GM12878 (cell line): ENCODE measurements around the gene POLR1A. TPM values are rescaled to one million over a fixed set of nuclear protein-coding genes. Genes with fewer than 3 reads are reported as not detected.

Experiments
- ATAC-seq: fragments of 200-7000 bp; cut with Tn5 transposase; 3 replicates; pipeline ENCODE4 v1.9.1; 2020; ENCODE audit warnings: mild to moderate bottlenecking, moderate library complexity
- BruUV-seq: library from RNA; stranded (reverse); fragments of 400-500 nt; replicated peaks from 2 replicates; lab custom pipeline; 2021; lab: Mats Ljungman, UMichigan
- CTCF ChIA-PET: fragments of 300-600 bp; sonication (Branson Sonifier 250); formaldehyde crosslinking; extraction: SDS; loops from one replicate; lab custom pipeline; 2021; ENCODE audit warnings: inconsistent platforms; lab: Yijun Ruan, JAX
- POLR2A ChIA-PET: fragments of 350-600 bp; formaldehyde crosslinking; extraction: SDS; loops from one replicate; lab custom pipeline; 2021; ENCODE audit warnings: inconsistent platforms; lab: Charles Lee
- RAD21 ChIA-PET: fragments of 300-600 bp; sonication (Branson Sonifier 250); formaldehyde crosslinking; loops from one replicate; lab custom pipeline; 2023; ENCODE audit warnings: antibody characterized with exemption; ENCODE audit not compliant: unreplicated experiment; lab: Charles Lee
- SMC1A ChIA-PET: fragments of 300-600 bp; sonication (Branson Sonifier 250); formaldehyde crosslinking; loops from one replicate; lab custom pipeline; 2023; ENCODE audit not compliant: unreplicated experiment, uncharacterized antibody; lab: Charles Lee
- DNase-seq: peaks from one replicate; pipeline ENCODE4 v3.0.0-alpha.2; 2011; ENCODE audit warnings: low read depth, low spot score
- FAIRE-seq: peaks from 3 replicates; lab custom pipeline; 2011; peaks lifted over from hg19 to GRCh38; lab: Jason Lieb, UNC
- H2AFZ ChIP-seq: 2 replicates; pipeline ENCODE4 v1.6.0; 2011; ENCODE audit warnings: low read depth, low read length, control low read depth; ENCODE audit not compliant: control insufficient read depth
- H3K27ac ChIP-seq: 2 replicates; pipeline ENCODE4 v1.5.1; 2011; ENCODE audit warnings: control low read depth; ENCODE audit not compliant: control insufficient read depth, insufficient read depth
- H3K27me3 ChIP-seq, 2 experiments: replicated peaks in 1 of 2; 2 replicates each; pipeline versions ENCODE4 v1.6.0 to v1.6.1; 2011; ENCODE audit warnings: low read length in 1 of 2; ENCODE audit not compliant: control insufficient read depth in 2 of 2, insufficient read depth in 2 of 2
- H3K36me3 ChIP-seq, 2 experiments: 2 replicates each; pipeline ENCODE4 v1.5.1; 2011; ENCODE audit warnings: low read length in 1 of 2; ENCODE audit not compliant: control insufficient read depth in 2 of 2, insufficient read depth in 2 of 2
- H3K4me1 ChIP-seq: 2 replicates; pipeline ENCODE4 v1.6.1; 2011; ENCODE audit warnings: mild to moderate bottlenecking, low read length, moderate library complexity, mixed read lengths; ENCODE audit not compliant: control insufficient read depth, insufficient read depth
- H3K4me2 ChIP-seq: 2 replicates; pipeline ENCODE4 v1.6.0; 2011; ENCODE audit warnings: control low read depth; ENCODE audit not compliant: control insufficient read depth, insufficient read depth
- H3K4me3 ChIP-seq: fragments of 200-600 bp; sonication (generic); 2 replicates; pipeline ENCODE4 v1.5.1; 2016
- H3K79me2 ChIP-seq: 2 replicates; pipeline ENCODE4 v1.6.0; 2011; ENCODE audit warnings: low read length; ENCODE audit not compliant: control insufficient read depth, insufficient read depth
- H3K9ac ChIP-seq: 2 replicates; pipeline ENCODE4 v1.8.0; 2011; ENCODE audit warnings: low read length, control low read depth, mixed read lengths; ENCODE audit not compliant: control insufficient read depth, insufficient read depth
- H3K9me3 ChIP-seq: replicated peaks from 3 replicates; pipeline ENCODE4 v1.5.1; 2011; ENCODE audit warnings: mild to moderate bottlenecking, low read length; ENCODE audit not compliant: control insufficient read depth, insufficient read depth
- H4K20me1 ChIP-seq: 2 replicates; pipeline ENCODE4 v1.6.0; 2011; ENCODE audit not compliant: control insufficient read depth, insufficient read depth
- CEBPB ChIP-seq, 2 experiments: fragments of 150-350 bp in 1 of 2; IDR thresholded peaks; 2 replicates each; pipeline ENCODE4 v1.6.1; 2012 to 2014; ENCODE audit warnings: low read depth in 2 of 2, low read length in 2 of 2, borderline replicate concordance in 1 of 2, inconsistent platforms in 1 of 2
- DPF2 ChIP-seq: fragments of 450-650 bp; IDR thresholded peaks from 2 replicates; pipeline ENCODE4 v1.6.1; 2017; ENCODE audit warnings: mild to moderate bottlenecking
- EED ChIP-seq: sonication (generic); IDR thresholded peaks from 2 replicates; pipeline ENCODE4 v1.6.1; 2016; ENCODE audit warnings: antibody characterized with exemption, low read depth
- EP300 ChIP-seq, 2 experiments: fragments of 150-350 bp in 1 of 2; IDR thresholded peaks; 2 replicates each; pipeline ENCODE4 v1.6.1; 2011 to 2012; ENCODE audit warnings: low read depth in 2 of 2, low read length in 2 of 2, borderline replicate concordance in 1 of 2, improper control_type of control experiment in 1 of 2, inconsistent platforms in 1 of 2; ENCODE audit not compliant: control insufficient read depth in 1 of 2
- MXI1 ChIP-seq: fragments of 150-350 bp; IDR thresholded peaks from 2 replicates; pipeline ENCODE4 v1.6.1; 2011; ENCODE audit warnings: low read depth, mild to moderate bottlenecking, inconsistent platforms, low read length, improper control_type of control experiment
- NR2F1 ChIP-seq: fragments of 450-650 bp; conservative IDR thresholded peaks from 2 replicates; pipeline ENCODE4 v1.6.1; 2017; ENCODE audit warnings: mild to moderate bottlenecking
- POLR2AphosphoS2 ChIP-seq: IDR thresholded peaks from 2 replicates; pipeline ENCODE4 v1.6.1; 2011; ENCODE audit warnings: low read depth, mild to moderate bottlenecking, low read length, improper control_type of control experiment, moderate library complexity
- RELB ChIP-seq: fragments of 450-650 bp; IDR thresholded peaks from 2 replicates; pipeline ENCODE4 v1.6.1; 2017; ENCODE audit warnings: low read depth, mild to moderate bottlenecking, moderate library complexity
- RFX5 ChIP-seq: IDR thresholded peaks from 2 replicates; pipeline ENCODE4 v1.6.1; 2011; ENCODE audit warnings: low read depth, low read length, improper control_type of control experiment
- SKIL ChIP-seq: fragments of 450-650 bp; IDR thresholded peaks from 2 replicates; pipeline ENCODE4 v1.6.1; 2017; ENCODE audit warnings: mild to moderate bottlenecking, low read depth, inconsistent platforms; ENCODE audit not compliant: poor library complexity, severe bottlenecking
- TBL1XR1 ChIP-seq: IDR thresholded peaks from 2 replicates; pipeline ENCODE4 v1.6.1; 2012; ENCODE audit warnings: low read depth, low read length, improper control_type of control experiment
- TCF7 ChIP-seq: IDR thresholded peaks from 2 replicates; pipeline ENCODE4 v1.6.1; 2014; ENCODE audit warnings: antibody characterized with exemption, borderline replicate concordance
- ZNF274 ChIP-seq: IDR thresholded peaks from one replicate; pipeline ENCODE4 v1.8.0; 2011; ENCODE audit not compliant: insufficient read length, insufficient read depth
- ZNF384 ChIP-seq: IDR thresholded peaks from 2 replicates; pipeline ENCODE4 v1.6.1; 2012; ENCODE audit warnings: low read depth, mild to moderate bottlenecking, low read length, improper control_type of control experiment, borderline replicate concordance
- WGBS: methylation state at CpG from one replicate; pipeline ENCODE4 v1.1.6; 2016; ENCODE audit warnings: low lambda C conversion rate; ENCODE audit not compliant: insufficient replicate concordance, insufficient coverage; ENCODE audit errors: missing lambda C conversion rate; 5-methylcytosine and 5-hydroxymethylcytosine counted together
- in situ Hi-C: fragments of 300-500 bp; cut with MboI; formaldehyde crosslinking; loops from 9 replicates; pipeline ENCODE4 v1.14.3; 2018; ENCODE audit warnings: mixed read lengths
- intact Hi-C: fragments of 100-400 bp; cut with micrococcal nuclease; formaldehyde crosslinking; loops from one replicate; pipeline ENCODE4 v1.14.2; 2022; ENCODE audit not compliant: unreplicated experiment
- polyA plus RNA-seq, 11 experiments: library from polyadenylated mRNA; depleted of rRNA in 4 of 11; unstranded in 6 of 11; stranded (reverse) in 5 of 11; fragments of >200 nt; fragmentation: Nextera tagmentation in 4 of 11; fragmentation: Illumina TruSeq in 1 of 11; extraction: Ambion mirVana in 4 of 11; extraction: Trizol in 1 of 11; gene quantifications; 1 replicate in 1 of 11; 2 replicates in 10 of 11; pipeline versions ENCODE4 v1.2.1 to v1.2.3, GENCODE V29; 2011 to 2016; ENCODE audit warnings: inconsistent platforms in 2 of 11, missing spikeins in 2 of 11, low read depth in 1 of 11
- total RNA-seq, 4 experiments: library from RNA; depleted of rRNA in 3 of 4; stranded (reverse); fragments of >200 nt in 3 of 4; fragmentation: Illumina TruSeq in 1 of 4; extraction: Trizol in 1 of 4; gene quantifications; 2 replicates each; pipeline versions ENCODE4 v1.2.1 to v1.2.3, GENCODE V29; 2013 to 2021

The POLR1A gene
- total and polyA plus RNA-seq, 10 of the 15 experiments (the other 5 are each of a cell fraction or from before 2014, with no cell fraction given): 2.1 to 53.9 (median 17.8) TPM

GRCh38 chr2:86025229-86025820 lies 80.4 kb downstream of the POLR1A start:
- CTCF ChIA-PET: interaction anchor here (0.5 to 6.4 kb wide), 5 partner anchors 10 to 650 kb away, joined by 3 to 43 read pairs (median 4); no protein-coding TSS in a partner anchor
- DNase-seq (no peak), FAIRE-seq (no peak), ATAC-seq (no peak)
- RAD21 ChIA-PET: interaction anchor here (0.9 to 5.2 kb wide), 5 partner anchors 11 to 198 kb away, joined by 3 to 58 read pairs (median 6); no protein-coding TSS in a partner anchor
- Histone ChIP-seq H3K4me2 (no peak overlapping the region), H3K4me1 (no peaks in the 10 kb centered on the region), H3K9me3 (no peaks in the 10 kb centered on the region; the same call in 2 of the 3 replicates), H3K36me3 (peaks cover 25 to 32% of the 10 kb centered on the region in 2 experiments), H3K27ac (no peak overlapping the region), H2AFZ (no peak overlapping the region), H3K4me3 (no peak overlapping the region), H3K27me3 (no peaks in the 10 kb centered on the region), H3K79me2 (no peaks in the 10 kb centered on the region), H3K9ac (no peak overlapping the region), H4K20me1 (no peaks in the 10 kb centered on the region)
- POLR2A ChIA-PET: interaction anchor here (0.7 to 1.2 kb wide), 2 partner anchors 26 to 135 kb away, joined by 3 read pairs; no protein-coding TSS in a partner anchor
- SMC1A ChIA-PET: interaction anchor here (1.1 to 5.1 kb wide), 5 partner anchors 11 to 197 kb away, joined by 3 to 45 read pairs (median 6); no protein-coding TSS in a partner anchor
- whole genome bisulfite sequencing: 99% methylated on average over 7 of the region's 7 CpGs
- no TSS peak for BruUV-seq
- in situ Hi-C loops (no loop called here), intact Hi-C loops (no loop called here)
- TF ChIP-seq EP300 (IDR thresholded peaks at IDR 0.05; ENCODE audit: borderline replicate concordance in 1 of 2, control insufficient read depth in 1 of 2, low read depth in 2 of 2, low read length in 2 of 2): no peak
- TF ChIP-seq TCF7: no peak
- no peak for TF ChIP-seq POLR2AphosphoS2
- no peak for TF ChIP-seq ZNF274
- no peak for TF ChIP-seq RFX5
- no peak for TF ChIP-seq ZNF384
- TF ChIP-seq EED: no peak
- no peak for TF ChIP-seq NR2F1
- TF ChIP-seq SKIL: no peak
- TF ChIP-seq RELB: no peak
- TF ChIP-seq DPF2: no peak
- TF ChIP-seq CEBPB (IDR thresholded peaks at IDR 0.05; ENCODE audit: borderline replicate concordance in 1 of 2, low read depth in 2 of 2, low read length in 2 of 2): no peak
- TF ChIP-seq MXI1: no peak
- TF ChIP-seq TBL1XR1: no peak
